Parathyroid adenoma (tissue), 2 donors: ENCODE data around the gene DTD1.

Source experiments
- H2AFZ ChIP-seq: fragments of 300-600 bp; sonication (generic); one replicate; pipeline ENCODE4 v1.7.0; 2017; ENCODE audit warnings: antibody characterized with exemption, mild to moderate bottlenecking
- H3K27ac ChIP-seq: fragments of 300-600 bp; sonication (generic); one replicate; pipeline ENCODE4 v1.7.0; 2017
- H3K27me3 ChIP-seq: fragments of 300-600 bp; sonication (generic); one replicate; pipeline ENCODE4 v1.7.0; 2017; ENCODE audit warnings: low read length; ENCODE audit not compliant: control insufficient read depth, insufficient read depth
- H3K36me3 ChIP-seq: fragments of 300-600 bp; sonication (generic); one replicate; pipeline ENCODE4 v1.7.0; 2017; ENCODE audit warnings: low read length; ENCODE audit not compliant: control insufficient read depth, insufficient read depth
- H3K4me1 ChIP-seq: fragments of 300-600 bp; sonication (generic); one replicate; pipeline ENCODE4 v1.7.0; 2017; ENCODE audit warnings: control low read depth
- H3K4me2 ChIP-seq: fragments of 300-600 bp; sonication (generic); one replicate; pipeline ENCODE4 v1.7.0; 2017; ENCODE audit warnings: low read length
- H3K4me3 ChIP-seq: fragments of 300-600 bp; sonication (generic); one replicate; pipeline ENCODE4 v1.7.0; 2017; ENCODE audit warnings: low read depth, low read length
- H3K79me2 ChIP-seq: fragments of 300-600 bp; sonication (generic); one replicate; pipeline ENCODE4 v1.7.0; 2017; ENCODE audit warnings: control low read depth
- H3K9ac ChIP-seq: fragments of 300-600 bp; sonication (generic); one replicate; pipeline ENCODE4 v1.7.0; 2017; ENCODE audit warnings: mild to moderate bottlenecking
- H3K9me3 ChIP-seq: fragments of 300-600 bp; sonication (generic); one replicate; pipeline ENCODE4 v1.7.0; 2017; ENCODE audit warnings: low read length; ENCODE audit not compliant: control insufficient read depth
- TF ChIP-seq, protein P1 (sequence below): fragments of 300-600 bp; sonication (generic); IDR thresholded peaks from one replicate; pipeline ENCODE4 v1.7.0; 2017; ENCODE audit warnings: antibody characterized with exemption, mild to moderate bottlenecking
- donor health status: primary hyperparathyroidism.

The DTD1 gene

DNA sequence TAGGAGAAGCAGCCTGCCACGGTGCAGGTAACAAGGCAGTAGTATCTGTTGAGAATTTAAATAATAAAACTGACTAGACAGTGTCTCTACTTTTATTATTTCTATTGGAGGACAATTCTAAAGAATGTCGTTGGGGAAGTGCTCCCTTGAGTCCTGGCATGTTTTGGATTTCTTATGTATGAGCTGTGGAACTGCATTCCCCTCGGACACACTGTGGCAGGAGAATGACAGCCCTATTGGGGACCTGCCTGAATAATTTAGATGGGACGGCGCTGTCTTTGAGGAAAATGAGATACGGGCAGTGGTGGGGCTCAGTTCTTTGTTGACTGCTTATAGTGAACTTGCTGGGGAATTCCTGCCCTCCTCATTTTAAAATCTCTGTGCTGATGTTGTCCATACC, 223.3 kb downstream of the DTD1 start:
- H3K4me2 ChIP-seq = no peak overlapping the region
- no peaks in the 10 kb centered on the region for H3K9me3 ChIP-seq
- H3K27ac ChIP-seq = no peak overlapping the region
- H2AFZ ChIP-seq = no peak overlapping the region
- no peaks in the 10 kb centered on the region for H3K4me1 ChIP-seq
- H3K27me3 ChIP-seq = no peaks in the 10 kb centered on the region
- no peaks in the 10 kb centered on the region for H3K36me3 ChIP-seq
- no peak overlapping the region for H3K4me3 ChIP-seq
- H3K79me2 ChIP-seq = no peaks in the 10 kb centered on the region
- H3K9ac ChIP-seq = no peak overlapping the region
- TF ChIP-seq, protein P1, sequence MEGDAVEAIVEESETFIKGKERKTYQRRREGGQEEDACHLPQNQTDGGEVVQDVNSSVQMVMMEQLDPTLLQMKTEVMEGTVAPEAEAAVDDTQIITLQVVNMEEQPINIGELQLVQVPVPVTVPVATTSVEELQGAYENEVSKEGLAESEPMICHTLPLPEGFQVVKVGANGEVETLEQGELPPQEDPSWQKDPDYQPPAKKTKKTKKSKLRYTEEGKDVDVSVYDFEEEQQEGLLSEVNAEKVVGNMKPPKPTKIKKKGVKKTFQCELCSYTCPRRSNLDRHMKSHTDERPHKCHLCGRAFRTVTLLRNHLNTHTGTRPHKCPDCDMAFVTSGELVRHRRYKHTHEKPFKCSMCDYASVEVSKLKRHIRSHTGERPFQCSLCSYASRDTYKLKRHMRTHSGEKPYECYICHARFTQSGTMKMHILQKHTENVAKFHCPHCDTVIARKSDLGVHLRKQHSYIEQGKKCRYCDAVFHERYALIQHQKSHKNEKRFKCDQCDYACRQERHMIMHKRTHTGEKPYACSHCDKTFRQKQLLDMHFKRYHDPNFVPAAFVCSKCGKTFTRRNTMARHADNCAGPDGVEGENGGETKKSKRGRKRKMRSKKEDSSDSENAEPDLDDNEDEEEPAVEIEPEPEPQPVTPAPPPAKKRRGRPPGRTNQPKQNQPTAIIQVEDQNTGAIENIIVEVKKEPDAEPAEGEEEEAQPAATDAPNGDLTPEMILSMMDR = no peak

DNA sequence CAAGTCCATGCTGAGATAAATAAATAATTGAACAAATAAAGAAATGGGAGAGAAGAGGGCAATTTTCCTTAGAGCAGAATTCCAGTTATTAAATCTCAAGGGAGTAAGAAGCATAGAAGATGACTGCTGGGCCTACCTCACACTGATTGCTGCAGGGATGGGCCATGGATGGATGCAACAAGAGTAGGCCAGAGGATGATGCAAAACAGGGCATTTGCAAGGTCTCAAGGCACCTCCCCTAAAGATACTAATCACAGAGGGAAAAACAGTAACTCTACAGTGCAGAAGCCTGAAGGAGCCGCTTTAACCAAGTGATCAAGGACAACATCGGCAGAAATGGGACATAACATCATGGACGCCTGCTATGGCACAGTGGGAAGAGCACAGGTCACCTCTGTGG, 224.1 kb downstream of the DTD1 start:
- Histone ChIP-seq H3K36me3 (no peaks in the 10 kb centered on the region), H2AFZ (no peak overlapping the region), H3K9me3 (no peaks in the 10 kb centered on the region), H3K4me2 (no peak overlapping the region), H3K4me1 (no peaks in the 10 kb centered on the region), H3K79me2 (no peaks in the 10 kb centered on the region), H3K27me3 (no peaks in the 10 kb centered on the region), H3K9ac (no peak overlapping the region), H3K27ac (no peak overlapping the region), H3K4me3 (no peak overlapping the region)
- TF ChIP-seq, protein P1 = no peak

DNA sequence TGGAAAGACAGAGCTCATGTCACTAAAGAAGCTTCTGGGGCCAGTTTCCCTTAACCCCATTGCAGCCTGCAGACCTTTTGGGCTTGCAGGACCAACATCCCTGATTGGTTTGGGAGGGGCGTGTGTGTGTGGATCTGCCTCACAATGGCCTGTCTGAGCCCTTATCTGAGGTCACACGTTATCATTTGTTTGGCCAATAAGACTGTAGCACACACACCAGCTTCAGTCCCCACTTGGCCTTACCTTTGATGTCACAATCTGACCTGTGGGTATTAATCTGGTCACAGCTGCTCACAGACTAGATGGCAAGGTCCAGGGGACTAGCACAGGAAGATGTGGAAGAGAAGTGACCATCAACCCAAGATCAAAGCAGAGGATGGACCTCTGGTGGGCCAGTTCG, 225.6 kb downstream of the DTD1 start, which contains the start of gene SCP2D1:
Gene SCP2D1 (plus strand): TSS at position 301 of the 400 bp plus-strand sequence. CDS start 33 bp downstream, at position 334.
- Histone ChIP-seq H2AFZ (no peak within 1 kb of the TSS), H3K9ac (no peak within 1 kb of the TSS), H3K4me2 (no peak within 1 kb of the TSS), H3K4me3 (no peak within 1 kb of the TSS), H3K36me3 (no peaks in the 10 kb centered on the region), H3K9me3 (no peaks in the 10 kb centered on the region), H3K4me1 (no peaks in the 10 kb centered on the region), H3K27ac (no peak within 1 kb of the TSS), H3K79me2 (no peaks in the 10 kb centered on the region), H3K27me3 (no peaks in the 10 kb centered on the region)
- TF ChIP-seq, protein P1 = no peak

DNA sequence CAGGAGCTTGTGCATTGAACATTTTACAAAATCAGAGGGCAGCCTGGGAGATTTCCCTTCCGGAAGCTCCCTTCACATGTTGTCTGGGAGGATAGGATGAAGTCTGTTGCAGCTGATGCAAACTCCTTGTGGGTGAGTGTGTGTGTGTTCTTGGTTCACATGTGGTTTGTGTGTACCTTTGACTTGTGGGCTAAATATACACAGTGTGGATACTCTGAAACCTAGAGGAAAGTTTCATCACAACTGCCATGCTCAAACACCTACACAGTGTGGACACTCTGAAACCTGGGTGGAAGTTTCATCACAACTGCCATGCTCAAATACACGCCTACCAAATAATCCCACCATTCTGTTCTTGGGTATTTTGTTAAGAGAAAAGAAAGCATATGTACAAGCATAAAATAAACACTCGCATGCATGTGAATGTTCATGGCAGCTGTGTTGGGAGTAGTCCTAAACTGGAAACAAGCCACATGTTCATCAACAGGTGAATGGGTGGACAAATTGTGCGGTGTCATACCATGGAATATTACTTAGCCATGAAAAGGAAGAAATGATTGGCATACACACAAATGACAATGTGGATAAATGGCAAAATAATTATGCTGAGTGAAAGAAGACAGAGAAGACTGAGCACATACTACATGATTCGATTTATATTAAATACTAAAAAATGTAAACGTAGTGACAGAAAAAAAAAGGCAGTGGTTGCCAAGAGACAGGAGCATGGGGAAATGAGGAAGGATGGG, 227.5 kb downstream of the DTD1 start:
- Histone ChIP-seq H3K79me2 (no peaks in the 10 kb centered on the region), H3K9me3 (no peaks in the 10 kb centered on the region), H3K4me2 (no peak overlapping the region), H2AFZ (no peak overlapping the region), H3K36me3 (no peaks in the 10 kb centered on the region), H3K9ac (no peak overlapping the region), H3K4me1 (no peaks in the 10 kb centered on the region), H3K4me3 (no peak overlapping the region), H3K27ac (no peak overlapping the region), H3K27me3 (no peaks in the 10 kb centered on the region)
- TF ChIP-seq, protein P1 = no peak
